Hindlimb muscle (tissue), 1 donor: ENCODE measurements around the gene FAM110A. TPM values are rescaled to one million over a fixed set of nuclear protein-coding genes. Genes with fewer than 3 reads are reported as not detected.
A peak's percentile ranks its signal among the peaks of the same experiment; 100 is the strongest.
"Not testable (repeated sequence)": the region's sequence is repeated elsewhere in the genome, so short reads cannot be mapped to it uniquely, and the experiment has no call there.

Experiments
- DNase-seq: peaks from one replicate; pipeline ENCODE4 v3.0.0-alpha.2; 2013
- polyA plus RNA-seq: library from polyadenylated mRNA; unstranded; fragments of 120-200 nt; gene quantifications from one replicate; pipeline ENCODE4 v1.2.1, GENCODE V29; 2013; ENCODE audit not compliant: insufficient read length

FAM110A gene
- 24.3 TPM for polyA plus RNA-seq

- peak; percentile 95 for DNase-seq
Measured at GRCh38 chr20:833450-834150, at the start of gene FAM110A. Gene FAM110A, plus strand, starts transcription at chr20:833715. Its CDS starts 11,090 bp downstream, at chr20:844805.

GRCh38 chr20:787825-788224 is 45.7 kb upstream of the FAM110A start:
- no peak for DNase-seq

GRCh38 chr20:791056-791455 is 42.5 kb upstream of the FAM110A start:
- no peak for DNase-seq

GRCh38 chr20:792248-792647 is 41.3 kb upstream of the FAM110A start:
- DNase-seq = no peak

GRCh38 chr20:796921-797320 is 36.6 kb upstream of the FAM110A start:
- no peak for DNase-seq

GRCh38 chr20:798746-799145 is 34.8 kb upstream of the FAM110A start:
- DNase-seq = not testable (repeated sequence)

- not testable (repeated sequence) for DNase-seq
Measured at GRCh38 chr20:800026-800425, 33.5 kb upstream of the FAM110A start.

- DNase-seq = no peak
Measured at GRCh38 chr20:801678-802077, 31.8 kb upstream of the FAM110A start.

GRCh38 chr20:805713-806112 is 27.8 kb upstream of the FAM110A start:
- no peak for DNase-seq

- not testable (repeated sequence) for DNase-seq
Measured at GRCh38 chr20:811776-812434, 21.6 kb upstream of the FAM110A start.

- DNase-seq = not testable (repeated sequence)
Measured at GRCh38 chr20:812435-812814, 21.1 kb upstream of the FAM110A start.

- DNase-seq = no peak
Measured at GRCh38 chr20:813390-813789, 20.1 kb upstream of the FAM110A start.

GRCh38 chr20:815226-815625 is 18.3 kb upstream of the FAM110A start:
- no peak for DNase-seq

GRCh38 chr20:815914-816606 is 17.5 kb upstream of the FAM110A start:
- peak; percentile 47 for DNase-seq

- no peak for DNase-seq
Measured at GRCh38 chr20:818001-818664, 15.4 kb upstream of the FAM110A start.

- DNase-seq = no peak
Measured at GRCh38 chr20:819680-820322, 13.7 kb upstream of the FAM110A start.

- DNase-seq = no peak
Measured at GRCh38 chr20:820323-820953, 13.1 kb upstream of the FAM110A start.

GRCh38 chr20:821046-821730 is 12.3 kb upstream of the FAM110A start:
- no peak for DNase-seq

GRCh38 chr20:821731-822065 is 11.8 kb upstream of the FAM110A start:
- DNase-seq = no peak

GRCh38 chr20:822651-823573 is 10.6 kb upstream of the FAM110A start:
- no peak for DNase-seq

GRCh38 chr20:823574-823902 is 10.0 kb upstream of the FAM110A start:
- no peak for DNase-seq
